ENCODE measurements around the gene SNRNP48. TPM values are rescaled to one million over a fixed set of nuclear protein-coding genes. Genes with fewer than 3 reads are reported as not detected.

Gene SNRNP48
- total RNA-seq, 1 experiment from 2014 or later: 7.7 TPM

- TF ChIP-seq EZH2 (IDR thresholded peaks at IDR 0.05; ENCODE audit: low read length, unreplicated experiment) (no peak), EZH2phosphoT487 (IDR thresholded peaks at IDR 0.05; ENCODE audit: borderline replicate concordance, low read length) (no peak), CTCF (conservative IDR thresholded peaks at IDR 0.05; ENCODE audit: low read depth, low read length) (no peak)
- no peak overlapping the region for H3K9ac ChIP-seq (ENCODE audit: low read length)
- H3K9me3 ChIP-seq (ENCODE audit: low read length): no peaks in the 10 kb centered on the region
- intact Hi-C loops (cut with micrococcal nuclease): no loop called here
- ChIA-PET POLR2A (ENCODE audit: unreplicated experiment) (no interaction called here), CTCF (no interaction called here)
- H3K36me3 ChIP-seq (ENCODE audit: low read depth, low read length): no peaks in the 10 kb centered on the region
- no peaks in the 10 kb centered on the region for H3F3A ChIP-seq (ENCODE audit: low read length, unreplicated experiment)
- no peaks in the 10 kb centered on the region for H4K20me1 ChIP-seq (ENCODE audit: low read length)
- DNase-seq (peak; percentile 55), ATAC-seq (peak; percentile 39; the same call in 1 of the 2 replicates)
- H3K4me1 ChIP-seq (ENCODE audit: insufficient read depth, low read length): peaks cover 21% of the 10 kb centered on the region
- no peak overlapping the region for H3K4me2 ChIP-seq (ENCODE audit: low read length)
- no peaks in the 10 kb centered on the region for H3K9me2 ChIP-seq (replicated peaks; ENCODE audit: low read length)
- no peak overlapping the region for H3K27ac ChIP-seq (ENCODE audit: low read length)
- no peak overlapping the region for H3K4me3 ChIP-seq (ENCODE audit: low read length)
- no peak overlapping the region; the same call in 1 of the 2 replicates for H2AFZ ChIP-seq (ENCODE audit: low read length)
- no TSS peak for BruUV-seq (replicated peaks)
- no peaks in the 10 kb centered on the region for H3K27me3 ChIP-seq (ENCODE audit: low read length)
- no peaks in the 10 kb centered on the region for H3K79me2 ChIP-seq (ENCODE audit: low read length)
Measured at GRCh38 chr6:7636151-7636550, 46.2 kb downstream of the SNRNP48 start.

GRCh38 chr6:7637533-7637932, 47.5 kb downstream of the SNRNP48 start:
- intact Hi-C loops (cut with micrococcal nuclease): no loop called here
- Histone ChIP-seq H3K4me3 (ENCODE audit: low read length) (no peak overlapping the region), H2AFZ (ENCODE audit: low read length) (no peak overlapping the region), H3K9ac (ENCODE audit: low read length) (no peak overlapping the region), H3K27ac (ENCODE audit: low read length) (no peak overlapping the region), H3K9me3 (ENCODE audit: low read length) (no peaks in the 10 kb centered on the region), H3K4me2 (ENCODE audit: low read length) (no peak overlapping the region), H4K20me1 (ENCODE audit: low read length) (no peaks in the 10 kb centered on the region), H3K9me2 (replicated peaks; ENCODE audit: low read length) (no peaks in the 10 kb centered on the region), H3F3A (ENCODE audit: low read length, unreplicated experiment) (no peaks in the 10 kb centered on the region), H3K79me2 (ENCODE audit: low read length) (no peaks in the 10 kb centered on the region), H3K36me3 (ENCODE audit: low read depth, low read length) (no peaks in the 10 kb centered on the region), H3K27me3 (ENCODE audit: low read length) (no peaks in the 10 kb centered on the region), H3K4me1 (ENCODE audit: insufficient read depth, low read length) (peaks cover 28% of the 10 kb centered on the region)
- TF ChIP-seq CTCF (conservative IDR thresholded peaks at IDR 0.05; ENCODE audit: low read depth, low read length) (no peak), EZH2 (IDR thresholded peaks at IDR 0.05; ENCODE audit: low read length, unreplicated experiment) (no peak), EZH2phosphoT487 (IDR thresholded peaks at IDR 0.05; ENCODE audit: borderline replicate concordance, low read length) (no peak)
- BruUV-seq (replicated peaks): no TSS peak
- POLR2A ChIA-PET (ENCODE audit: unreplicated experiment): no interaction called here
- DNase-seq: no peak
- CTCF ChIA-PET: no interaction called here
- ATAC-seq: no peak

- TF ChIP-seq EZH2 (IDR thresholded peaks at IDR 0.05; ENCODE audit: low read length, unreplicated experiment): no peak
- no peak for TF ChIP-seq EZH2phosphoT487 (IDR thresholded peaks at IDR 0.05; ENCODE audit: borderline replicate concordance, low read length)
- no peak for TF ChIP-seq CTCF (conservative IDR thresholded peaks at IDR 0.05; ENCODE audit: low read depth, low read length)
- ChIA-PET POLR2A (ENCODE audit: unreplicated experiment) (no interaction called here), CTCF (no interaction called here)
- peaks cover 35% of the 10 kb centered on the region for H3K4me1 ChIP-seq (ENCODE audit: insufficient read depth, low read length)
- DNase-seq: no peak
- H4K20me1 ChIP-seq (ENCODE audit: low read length): no peaks in the 10 kb centered on the region
- no peak overlapping the region for H2AFZ ChIP-seq (ENCODE audit: low read length)
- no TSS peak for BruUV-seq (replicated peaks)
- H3K27me3 ChIP-seq (ENCODE audit: low read length): no peaks in the 10 kb centered on the region
- no peaks in the 10 kb centered on the region for H3K79me2 ChIP-seq (ENCODE audit: low read length)
- intact Hi-C loops (cut with micrococcal nuclease): no loop called here
- H3K9ac ChIP-seq (ENCODE audit: low read length): no peak overlapping the region
- no peaks in the 10 kb centered on the region for H3K9me3 ChIP-seq (ENCODE audit: low read length)
- no peak overlapping the region for H3K4me2 ChIP-seq (ENCODE audit: low read length)
- H3K36me3 ChIP-seq (ENCODE audit: low read depth, low read length): no peaks in the 10 kb centered on the region
- no peak overlapping the region for H3K27ac ChIP-seq (ENCODE audit: low read length)
- no peaks in the 10 kb centered on the region for H3K9me2 ChIP-seq (replicated peaks; ENCODE audit: low read length)
- H3F3A ChIP-seq (ENCODE audit: low read length, unreplicated experiment): no peaks in the 10 kb centered on the region
- no peak for ATAC-seq
- H3K4me3 ChIP-seq (ENCODE audit: low read length): no peak overlapping the region
Measured at GRCh38 chr6:7639427-7639826, 49.4 kb downstream of the SNRNP48 start.

Measured in PC-3 (cell line).